HG02610 (cell line): Measurements from ENCODE around the gene ADD1.

Experiments
- ATAC-seq: cut with Tn5 transposase; IDR thresholded peaks from one replicate; pipeline ENCODE4 v1.9.1; 2021; ENCODE audit warnings: mild to moderate bottlenecking, moderate library complexity; ENCODE audit not compliant: unreplicated experiment

Gene ADD1

DNA sequence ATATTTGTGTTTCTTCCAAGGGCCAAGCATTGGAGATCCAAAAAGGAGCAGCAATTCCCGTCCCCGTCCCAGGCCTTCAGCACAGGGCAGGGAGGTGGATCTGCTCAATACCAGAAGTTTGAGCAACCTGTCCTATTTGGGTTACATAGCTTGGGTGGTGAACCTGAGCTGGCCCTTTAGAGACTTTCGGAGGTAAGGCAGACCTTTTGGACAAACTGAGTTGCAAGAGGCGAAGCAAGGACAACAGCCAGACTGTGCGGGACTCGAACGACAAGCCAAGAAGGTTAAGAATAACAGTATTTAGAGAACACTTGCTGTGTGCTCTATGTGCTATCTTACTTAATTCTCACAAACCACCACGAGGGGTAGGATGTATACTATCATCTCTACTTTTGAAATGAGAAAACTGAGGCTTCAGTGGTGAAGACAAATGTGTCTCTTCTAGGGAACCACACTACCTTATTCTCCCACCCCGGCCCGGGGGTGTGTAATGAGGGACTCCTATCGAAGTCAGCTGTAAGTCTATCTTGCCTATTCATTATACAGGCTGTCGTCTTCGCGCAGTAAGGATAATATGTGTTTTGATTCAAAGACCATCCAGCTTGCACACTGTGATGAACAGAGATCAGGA, 118.3 kb downstream of the ADD1 start:
- no peak for ATAC-seq

DNA sequence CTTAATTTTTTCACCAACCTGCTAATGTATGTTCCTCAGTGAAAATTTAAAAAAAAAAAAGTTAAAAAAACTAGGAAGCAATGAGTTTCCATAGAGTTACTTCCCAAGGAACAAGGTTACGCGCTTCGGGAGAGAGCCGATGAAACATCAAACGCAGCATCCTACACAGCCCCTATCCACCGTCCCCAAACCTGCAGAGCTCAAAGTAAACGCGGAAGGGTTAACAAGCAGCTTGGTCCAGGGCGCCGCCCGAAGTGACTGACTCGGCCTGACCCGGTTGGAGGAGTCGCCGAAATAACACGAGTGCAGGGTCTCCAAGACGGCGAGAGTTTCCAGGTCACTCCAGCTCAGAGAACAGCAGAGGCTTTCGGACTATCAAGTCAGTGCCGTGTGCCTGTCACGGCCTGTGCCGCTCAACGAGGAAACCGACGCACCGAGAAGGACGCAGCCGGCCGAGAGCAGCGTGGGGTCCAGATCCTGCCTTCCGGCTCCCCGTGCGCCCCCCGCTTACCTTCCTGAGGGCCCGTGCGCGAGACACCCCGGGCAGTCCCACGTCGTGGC, 119.0 kb downstream of the ADD1 start:
- peak; percentile 19 for ATAC-seq

DNA sequence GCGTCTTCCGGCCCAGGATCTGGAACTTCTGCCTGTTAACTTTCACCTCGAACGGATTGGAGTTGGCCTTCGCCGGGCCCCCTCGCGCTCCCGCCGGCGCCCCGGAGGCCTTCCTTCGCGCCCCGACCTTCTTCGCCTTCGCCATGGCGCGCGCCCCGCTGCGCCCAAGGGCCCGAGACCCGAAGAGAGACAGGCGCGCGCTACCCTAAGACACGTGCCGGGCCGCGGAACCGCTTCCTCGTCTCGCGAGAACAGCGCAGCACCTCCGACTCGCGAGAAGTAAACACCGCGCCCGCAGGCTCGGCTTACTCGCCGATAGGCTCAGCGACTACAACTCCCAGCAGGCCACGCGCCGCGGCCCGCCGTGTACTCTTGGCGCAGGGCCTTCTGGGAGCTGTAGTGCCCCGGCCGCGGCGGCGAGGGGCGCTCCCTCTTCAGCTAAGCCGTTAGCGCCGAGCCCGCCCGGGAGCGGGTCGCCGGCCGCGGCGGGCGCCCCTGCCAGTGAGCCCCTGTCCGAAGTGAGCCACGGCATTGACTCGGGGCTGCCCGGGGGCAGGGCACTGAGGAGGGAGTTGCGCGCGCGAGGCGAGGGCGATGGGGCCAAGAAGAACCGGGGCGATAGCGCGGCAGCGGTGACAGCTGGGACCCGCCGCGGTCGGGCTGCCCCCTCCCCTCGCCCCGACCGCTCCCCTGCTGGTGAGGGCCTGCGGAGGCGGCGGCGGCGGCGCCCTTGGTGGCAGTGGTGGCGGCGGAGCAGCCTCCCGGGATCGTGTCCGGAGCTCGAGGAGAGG, 119.7 kb downstream of the ADD1 start, which contains the start of the genes GRK4 and NOP14:
TSS of gene GRK4 (plus strand) at position 397 of the 791 bp plus-strand sequence. CDS start 500 bp downstream, outside the sequence.
TSS of gene NOP14 (minus strand) at position 232 of the 791 bp plus-strand sequence. CDS start at position 145, 87 bp downstream.
- peak; percentile 80 for ATAC-seq

DNA sequence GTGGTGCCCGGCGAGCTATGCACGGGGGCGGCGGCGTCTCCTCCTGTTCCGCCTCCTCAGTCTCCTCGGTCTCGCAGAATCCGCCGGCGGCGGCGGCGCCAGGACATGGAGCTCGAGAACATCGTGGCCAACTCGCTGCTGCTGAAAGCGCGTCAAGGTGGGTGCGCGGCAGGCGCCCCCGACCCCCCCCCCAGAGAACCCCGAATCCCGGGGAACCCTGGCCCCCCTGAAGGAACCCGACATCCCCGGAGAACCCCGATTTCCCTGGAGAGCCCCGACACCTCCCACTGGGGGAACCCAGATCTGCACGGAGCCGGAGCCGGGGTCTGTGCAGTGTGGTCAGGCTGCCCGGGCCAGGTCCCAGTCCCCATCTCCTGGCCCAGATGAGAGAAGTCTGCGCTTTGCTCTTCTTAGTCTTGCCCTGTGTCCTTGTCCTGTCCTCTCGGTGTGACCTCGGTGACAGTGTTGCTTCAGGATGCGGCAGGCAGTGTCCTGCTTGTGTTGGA, 120.4 kb downstream of the ADD1 start:
- ATAC-seq = peak; percentile 16

DNA sequence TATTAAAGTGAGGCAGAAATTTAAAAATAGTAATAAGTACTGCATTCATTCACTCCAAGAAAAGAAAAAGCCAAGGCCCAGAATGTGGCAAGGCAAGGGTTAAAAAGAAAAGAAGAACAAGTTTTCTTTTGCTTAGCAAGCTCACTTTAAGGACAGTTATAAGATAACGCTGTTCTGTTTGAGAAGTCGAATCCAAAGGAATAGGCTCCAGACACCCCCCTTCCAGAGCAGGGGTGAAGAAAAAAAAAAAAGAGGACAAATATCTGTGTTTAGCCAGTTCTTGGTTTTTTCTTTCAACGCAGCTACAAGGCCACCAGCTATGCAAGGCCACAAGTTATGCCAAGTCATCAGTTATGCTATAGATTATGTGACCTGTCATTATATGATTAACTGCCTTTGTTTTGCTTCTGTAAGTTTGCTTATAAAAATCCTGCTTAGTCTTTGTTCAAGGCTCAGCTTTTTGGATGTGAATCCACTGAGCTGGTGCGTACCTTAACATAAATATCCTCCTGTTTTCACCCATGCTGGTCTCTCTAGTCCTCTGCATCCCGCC, 121.1 kb downstream of the ADD1 start:
- ATAC-seq = no peak

DNA sequence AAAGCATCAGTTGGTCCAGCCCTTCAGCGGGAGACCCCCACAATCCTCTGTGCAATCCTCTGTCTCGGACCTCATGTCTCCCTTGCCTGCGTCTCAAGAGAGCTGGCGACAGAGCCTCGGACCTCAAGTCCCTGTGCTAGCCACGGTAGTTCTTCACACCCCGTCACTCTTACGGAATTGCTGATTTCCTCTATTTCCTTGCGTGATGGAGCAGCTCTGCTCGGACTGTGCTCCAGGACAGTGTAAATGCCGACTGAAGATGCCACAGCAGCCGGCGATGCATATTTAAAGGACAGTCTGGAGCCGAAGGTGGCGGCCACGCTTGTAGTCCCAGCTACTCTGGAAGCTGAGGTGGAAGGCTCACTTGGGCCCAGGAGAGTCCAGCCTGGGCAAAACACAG, 121.6 kb downstream of the ADD1 start:
- ATAC-seq = no peak

DNA sequence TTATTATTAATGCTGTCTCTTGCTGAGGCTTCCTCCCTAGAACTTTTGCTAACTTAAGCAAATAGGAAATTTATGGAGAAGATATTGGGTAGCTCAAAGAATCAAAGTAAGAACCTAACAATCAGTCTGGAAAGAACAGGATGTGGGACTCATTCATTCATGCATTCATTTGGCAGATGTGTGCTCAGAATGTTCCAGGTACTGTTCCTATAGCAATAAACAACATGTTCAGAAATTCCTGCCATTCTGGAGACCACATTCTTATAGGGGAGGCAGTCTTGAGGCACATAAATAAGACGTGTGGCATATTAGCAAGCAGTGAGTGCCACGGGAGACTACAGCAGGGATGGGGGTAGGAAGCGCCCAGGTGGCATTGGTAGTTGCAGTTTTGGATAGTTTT, 124.7 kb downstream of the ADD1 start:
- no peak for ATAC-seq

DNA sequence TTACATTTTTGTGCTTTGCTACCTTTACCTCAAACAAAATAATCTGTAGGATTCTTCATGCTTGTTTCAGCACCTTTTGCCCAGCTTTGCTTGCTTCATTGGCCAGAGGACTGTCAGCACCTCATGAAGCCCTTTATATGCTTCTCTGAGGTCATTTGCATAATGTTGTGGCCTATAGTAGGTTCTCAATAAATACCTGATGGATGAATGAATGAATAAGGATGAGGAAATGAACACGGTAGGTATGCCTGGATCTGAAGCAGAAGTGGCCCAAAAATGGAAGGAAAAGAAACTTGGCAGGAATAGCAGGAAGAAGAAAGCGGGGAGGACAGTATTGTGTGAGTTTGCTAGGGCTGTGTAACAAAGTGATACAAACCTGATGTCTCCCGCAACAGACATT, 127.6 kb downstream of the ADD1 start:
- no peak for ATAC-seq

DNA sequence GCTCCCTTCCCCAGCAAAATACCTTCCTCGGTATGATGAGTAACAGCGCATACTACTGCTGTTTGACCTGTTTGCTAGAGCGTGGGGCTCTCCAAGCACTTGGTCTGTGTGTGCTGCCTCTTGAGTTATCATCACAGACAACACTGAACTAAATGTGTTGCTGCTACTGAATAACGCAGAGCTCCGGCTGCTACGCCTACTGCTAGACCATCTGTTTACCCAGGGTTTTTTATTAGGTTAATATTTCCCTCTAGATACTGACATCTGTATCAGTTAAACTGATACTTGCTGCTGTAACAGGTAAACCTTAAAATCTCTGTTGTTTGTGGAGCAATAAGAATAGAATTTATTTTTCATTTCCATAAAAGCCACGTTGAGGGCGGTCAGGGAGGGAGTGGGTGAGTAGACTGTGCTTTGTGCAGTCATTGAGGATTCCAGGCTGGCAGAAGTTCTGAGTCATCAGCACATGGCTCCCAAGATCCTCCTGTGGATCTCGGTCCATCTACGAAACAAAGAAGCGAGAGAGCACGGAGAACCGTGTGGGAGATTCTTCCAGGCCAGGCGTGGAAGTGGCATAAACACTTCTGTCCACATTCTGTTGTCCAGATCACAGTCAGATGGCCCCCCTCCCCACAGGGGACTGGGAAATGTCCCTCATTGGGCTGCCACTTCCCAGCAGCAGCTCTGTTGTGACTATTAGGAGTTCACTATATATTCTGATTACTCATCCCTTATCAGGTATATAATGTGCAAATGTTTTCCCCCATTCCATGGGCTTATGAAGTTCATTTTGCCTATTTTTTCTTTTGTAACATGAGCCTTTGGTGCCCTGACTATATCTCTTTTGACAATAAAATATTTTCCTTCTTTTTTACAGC, 133.8 kb downstream of the ADD1 start:
- no peak for ATAC-seq
